HEK293 (cell line): ENCODE results near the gene POU2AF1.

Experiments
- CTCF ChIA-PET: fragments of 350-600 bp; formaldehyde crosslinking; extraction: SDS; loops from one replicate; lab custom pipeline; 2021; ENCODE audit warnings: antibody characterized with exemption; lab: Yijun Ruan, JAX
- POLR2A ChIA-PET: fragments of 300-600 bp; formaldehyde crosslinking; extraction: SDS; loops from one replicate; lab custom pipeline; 2020; ENCODE audit warnings: antibody characterized with exemption, inconsistent platforms; lab: Yijun Ruan, JAX
- H3K27ac ChIP-seq: fragments of 200-500 bp; sonication (Bioruptor generic); 2 replicates; pipeline ENCODE4 v1.5.1; 2014; ENCODE audit warnings: low read depth, low read length, control low read depth, inconsistent platforms; ENCODE audit errors: extremely low read depth
- H3K36me3 ChIP-seq, 2 experiments: fragments of 200-500 bp in 1 of 2; sonication (Bioruptor generic) in 1 of 2; 1 replicate in 1 of 2; 2 replicates in 1 of 2; pipeline ENCODE4 v1.5.1; 2014 to 2017; ENCODE audit warnings: inconsistent platforms in 2 of 2, low read length in 2 of 2; ENCODE audit not compliant: control insufficient read depth in 2 of 2, insufficient read depth in 1 of 2
- H3K4me1 ChIP-seq: fragments of 200-500 bp; sonication (Bioruptor generic); 2 replicates; pipeline ENCODE4 v1.5.1; 2014; ENCODE audit warnings: mild to moderate bottlenecking, low read length, inconsistent platforms; ENCODE audit not compliant: control insufficient read depth, insufficient read depth
- H3K4me3 ChIP-seq: 2 replicates; pipeline ENCODE4 v1.5.1; 2011; ENCODE audit warnings: low read depth, mild to moderate bottlenecking, control low read depth, low read length, moderate library complexity
- H3K9me3 ChIP-seq: fragments of 200-500 bp; sonication (Bioruptor generic); 2 replicates; pipeline ENCODE4 v1.5.1; 2014; ENCODE audit warnings: low read depth, low read length, inconsistent platforms; ENCODE audit not compliant: control insufficient read depth, insufficient read depth
- BCL11B ChIP-seq: fragments of 450-650 bp; formaldehyde crosslinking; IDR thresholded peaks from 2 replicates; pipeline ENCODE4 v1.5.1; 2016; ENCODE audit warnings: low read depth, missing biosample characterization, missing genetic modification characterization
- HOXA7 ChIP-seq: sonication (generic); formaldehyde crosslinking; IDR thresholded peaks from 2 replicates; pipeline ENCODE4 v1.8.1; 2022; ENCODE audit warnings: missing genetic modification reagents, borderline replicate concordance
- YY1 ChIP-seq: fragments of 450-650 bp; formaldehyde crosslinking; IDR thresholded peaks from 2 replicates; pipeline ENCODE4 v1.5.1; 2018; ENCODE audit warnings: missing biosample characterization, missing genetic modification characterization
- ZBTB17 ChIP-seq: fragments of 450-650 bp; formaldehyde crosslinking; IDR thresholded peaks from 2 replicates; pipeline ENCODE4 v1.5.1; 2016; ENCODE audit warnings: missing biosample characterization, missing genetic modification characterization
- ZBTB48 ChIP-seq: fragments of 450-650 bp; formaldehyde crosslinking; IDR thresholded peaks from 2 replicates; pipeline ENCODE4 v1.5.1; 2016; ENCODE audit warnings: missing biosample characterization, missing genetic modification characterization
- ZEB2 ChIP-seq: fragments of 450-650 bp; formaldehyde crosslinking; IDR thresholded peaks from 2 replicates; pipeline ENCODE4 v1.5.1; 2016; ENCODE audit warnings: missing biosample characterization, missing genetic modification characterization
- ZNF114 ChIP-seq: fragments of 450-650 bp; formaldehyde crosslinking; IDR thresholded peaks from 2 replicates; pipeline ENCODE4 v1.5.0; 2017; ENCODE audit warnings: missing biosample characterization, missing genetic modification characterization
- ZNF132 ChIP-seq: fragments of 450-650 bp; formaldehyde crosslinking; IDR thresholded peaks from 2 replicates; pipeline ENCODE4 v1.5.1; 2017; ENCODE audit warnings: missing biosample characterization, missing genetic modification characterization, borderline replicate concordance
- ZNF155 ChIP-seq: fragments of 450-650 bp; formaldehyde crosslinking; IDR thresholded peaks from 2 replicates; pipeline ENCODE4 v1.5.1; 2016; ENCODE audit warnings: missing biosample characterization, missing genetic modification characterization
- ZNF174 ChIP-seq: fragments of 450-650 bp; formaldehyde crosslinking; IDR thresholded peaks from 2 replicates; pipeline ENCODE4 v1.5.0; 2017; ENCODE audit warnings: missing biosample characterization, mild to moderate bottlenecking, missing genetic modification characterization
- ZNF24 ChIP-seq: fragments of 450-650 bp; formaldehyde crosslinking; IDR thresholded peaks from 2 replicates; pipeline ENCODE4 v1.5.1; 2016; ENCODE audit warnings: missing biosample characterization, missing genetic modification characterization
- ZNF248 ChIP-seq: fragments of 450-650 bp; formaldehyde crosslinking; IDR thresholded peaks from 2 replicates; pipeline ENCODE4 v1.5.1; 2017; ENCODE audit warnings: missing biosample characterization, missing genetic modification characterization
- ZNF274 ChIP-seq, 2 experiments: fragments of 200-500 bp in 1 of 2; fragments of 450-650 bp in 1 of 2; sonication (Bioruptor generic) in 1 of 2; formaldehyde crosslinking in 1 of 2; IDR thresholded peaks; 2 replicates each; pipeline versions ENCODE4 v1.5.1 to v1.6.1; 2014 to 2016; ENCODE audit warnings: borderline replicate concordance in 1 of 2, inconsistent platforms in 1 of 2, low read length in 1 of 2, missing biosample characterization in 1 of 2, missing genetic modification characterization in 1 of 2
- ZNF302 ChIP-seq: fragments of 450-650 bp; formaldehyde crosslinking; IDR thresholded peaks from 2 replicates; pipeline ENCODE4 v1.5.1; 2016; ENCODE audit warnings: missing biosample characterization, missing genetic modification characterization, low read depth
- ZNF311 ChIP-seq: fragments of 450-650 bp; formaldehyde crosslinking; IDR thresholded peaks from 2 replicates; pipeline ENCODE4 v1.5.1; 2017; ENCODE audit warnings: missing biosample characterization, missing genetic modification characterization, borderline replicate concordance
- ZNF473 ChIP-seq: fragments of 450-650 bp; formaldehyde crosslinking; IDR thresholded peaks from 2 replicates; pipeline ENCODE4 v1.5.1; 2017; ENCODE audit warnings: missing biosample characterization, missing genetic modification characterization
- ZNF621 ChIP-seq: fragments of 450-650 bp; formaldehyde crosslinking; IDR thresholded peaks from 2 replicates; pipeline ENCODE4 v1.5.1; 2017; ENCODE audit warnings: missing biosample characterization, missing genetic modification characterization
- ZNF658 ChIP-seq: fragments of 450-650 bp; formaldehyde crosslinking; IDR thresholded peaks from 2 replicates; pipeline ENCODE4; 2016; ENCODE audit warnings: missing biosample characterization, missing genetic modification characterization
- ZNF792 ChIP-seq: fragments of 450-650 bp; formaldehyde crosslinking; IDR thresholded peaks from 2 replicates; pipeline ENCODE4 v1.5.1; 2016; ENCODE audit warnings: missing biosample characterization, missing genetic modification characterization
- TF ChIP-seq, protein P1 (sequence below): fragments of 450-650 bp; formaldehyde crosslinking; optimal IDR thresholded peaks from 2 replicates; pipeline ENCODE3; 2016; ENCODE audit warnings: missing biosample characterization, mild to moderate bottlenecking, missing genetic modification characterization
- TF ChIP-seq, protein P2 (sequence below): fragments of 450-650 bp; formaldehyde crosslinking; IDR thresholded peaks from 2 replicates; pipeline ENCODE4 v1.5.1; 2016; ENCODE audit warnings: missing biosample characterization, missing genetic modification characterization
- TF ChIP-seq, protein P3 (sequence below): fragments of 450-650 bp; formaldehyde crosslinking; IDR thresholded peaks from 2 replicates; pipeline ENCODE4 v1.5.1; 2016; ENCODE audit warnings: missing biosample characterization, missing genetic modification characterization, borderline replicate concordance
- TF ChIP-seq, protein P4 (sequence below): fragments of 450-650 bp; formaldehyde crosslinking; IDR thresholded peaks from 2 replicates; pipeline ENCODE4 v1.5.1; 2016; ENCODE audit warnings: missing biosample characterization, missing genetic modification characterization

The POU2AF1 gene

DNA sequence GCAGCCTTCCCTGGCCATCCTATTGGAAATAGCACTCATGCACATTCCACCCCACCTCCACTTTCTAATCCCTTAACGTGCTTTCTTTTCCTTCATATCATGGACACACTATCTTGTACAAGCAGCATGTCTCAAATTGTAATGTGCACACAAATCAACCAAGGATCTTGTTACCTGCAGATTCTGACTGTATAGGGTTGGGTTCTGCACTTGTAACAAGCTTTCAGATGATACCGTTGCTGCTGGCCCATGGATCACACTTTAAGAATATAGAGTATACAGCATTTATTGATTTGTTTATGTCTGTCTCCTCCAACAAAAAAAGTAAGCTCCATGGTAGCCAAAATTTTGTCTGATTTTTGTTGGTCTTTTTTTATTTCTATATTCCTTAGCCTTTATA is 32.4 kb upstream of the POU2AF1 start (continued):
- TF ChIP-seq ZNF621 (tag by site-specific recombination): no peak
- TF ChIP-seq ZNF114 (tag by site-specific recombination): no peak
- TF ChIP-seq, protein P1, sequence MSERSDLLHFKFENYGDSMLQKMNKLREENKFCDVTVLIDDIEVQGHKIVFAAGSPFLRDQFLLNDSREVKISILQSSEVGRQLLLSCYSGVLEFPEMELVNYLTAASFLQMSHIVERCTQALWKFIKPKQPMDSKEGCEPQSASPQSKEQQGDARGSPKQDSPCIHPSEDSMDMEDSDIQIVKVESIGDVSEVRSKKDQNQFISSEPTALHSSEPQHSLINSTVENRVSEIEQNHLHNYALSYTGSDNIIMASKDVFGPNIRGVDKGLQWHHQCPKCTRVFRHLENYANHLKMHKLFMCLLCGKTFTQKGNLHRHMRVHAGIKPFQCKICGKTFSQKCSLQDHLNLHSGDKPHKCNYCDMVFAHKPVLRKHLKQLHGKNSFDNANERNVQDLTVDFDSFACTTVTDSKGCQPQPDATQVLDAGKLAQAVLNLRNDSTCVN (tag by site-specific recombination): no peak
- TF ChIP-seq ZNF248 (tag by site-specific recombination): no peak

DNA sequence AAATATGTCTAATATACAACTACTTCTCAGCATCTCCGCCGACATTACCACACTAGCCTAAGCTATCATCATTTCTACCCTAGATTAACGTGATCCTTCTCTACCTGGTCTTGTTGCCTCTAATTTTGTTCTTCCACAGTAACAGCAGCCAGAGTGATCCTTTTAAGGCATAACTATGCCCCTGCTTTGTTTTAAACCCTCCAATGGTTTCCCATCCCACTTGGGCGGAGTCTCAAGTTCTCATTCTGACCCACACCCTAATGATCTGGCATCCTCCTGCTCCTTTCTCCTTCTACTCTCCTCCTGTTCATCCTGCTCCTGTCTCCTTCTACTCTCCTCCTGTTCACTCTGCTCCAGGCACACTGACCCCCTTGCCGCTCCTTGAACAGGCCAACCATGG is 31.9 kb upstream of the POU2AF1 start:
- no peaks in the 10 kb centered on the region for H3K36me3 ChIP-seq
- TF ChIP-seq ZNF473 (tag by site-specific recombination) (no peak), ZNF658 (tag by site-specific recombination) (no peak), ZEB2 (tag by site-specific recombination) (no peak), ZNF174 (tag by site-specific recombination) (no peak), HOXA7 (CRISPR knock-in tag) (no peak), ZNF302 (no peak), ZNF132 (no peak), ZBTB17 (tag by site-specific recombination) (no peak), ZBTB48 (tag by site-specific recombination) (no peak), BCL11B (tag by site-specific recombination) (no peak), ZNF311 (tag by site-specific recombination) (no peak), YY1 (tag by site-specific recombination) (no peak), ZNF24 (tag by site-specific recombination) (no peak), ZNF621 (tag by site-specific recombination) (no peak), ZNF274 (IDR thresholded peaks at IDR 0.05; ENCODE audit: low read length) (no peak), ZNF274 (tag by site-specific recombination; IDR thresholded peaks at IDR 0.05; ENCODE audit: borderline replicate concordance) (no peak), ZNF155 (no peak), ZNF792 (tag by site-specific recombination) (no peak)
- TF ChIP-seq, protein P2, sequence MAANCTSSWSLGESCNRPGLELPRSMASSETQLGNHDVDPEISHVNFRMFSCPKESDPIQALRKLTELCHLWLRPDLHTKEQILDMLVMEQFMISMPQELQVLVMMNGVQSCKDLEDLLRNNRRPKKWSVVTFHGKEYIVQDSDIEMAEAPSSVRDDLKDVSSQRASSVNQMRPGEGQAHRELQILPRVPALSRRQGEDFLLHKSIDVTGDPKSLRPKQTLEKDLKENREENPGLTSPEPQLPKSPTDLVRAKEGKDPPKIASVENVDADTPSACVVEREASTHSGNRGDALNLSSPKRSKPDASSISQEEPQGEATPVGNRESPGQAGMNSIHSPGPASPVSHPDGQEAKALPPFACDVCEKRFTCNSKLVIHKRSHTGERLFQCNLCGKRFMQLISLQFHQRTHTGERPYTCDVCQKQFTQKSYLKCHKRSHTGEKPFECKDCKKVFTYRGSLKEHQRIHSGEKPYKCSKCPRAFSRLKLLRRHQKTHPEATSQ (tag by site-specific recombination): no peak
- TF ChIP-seq, protein P3, sequence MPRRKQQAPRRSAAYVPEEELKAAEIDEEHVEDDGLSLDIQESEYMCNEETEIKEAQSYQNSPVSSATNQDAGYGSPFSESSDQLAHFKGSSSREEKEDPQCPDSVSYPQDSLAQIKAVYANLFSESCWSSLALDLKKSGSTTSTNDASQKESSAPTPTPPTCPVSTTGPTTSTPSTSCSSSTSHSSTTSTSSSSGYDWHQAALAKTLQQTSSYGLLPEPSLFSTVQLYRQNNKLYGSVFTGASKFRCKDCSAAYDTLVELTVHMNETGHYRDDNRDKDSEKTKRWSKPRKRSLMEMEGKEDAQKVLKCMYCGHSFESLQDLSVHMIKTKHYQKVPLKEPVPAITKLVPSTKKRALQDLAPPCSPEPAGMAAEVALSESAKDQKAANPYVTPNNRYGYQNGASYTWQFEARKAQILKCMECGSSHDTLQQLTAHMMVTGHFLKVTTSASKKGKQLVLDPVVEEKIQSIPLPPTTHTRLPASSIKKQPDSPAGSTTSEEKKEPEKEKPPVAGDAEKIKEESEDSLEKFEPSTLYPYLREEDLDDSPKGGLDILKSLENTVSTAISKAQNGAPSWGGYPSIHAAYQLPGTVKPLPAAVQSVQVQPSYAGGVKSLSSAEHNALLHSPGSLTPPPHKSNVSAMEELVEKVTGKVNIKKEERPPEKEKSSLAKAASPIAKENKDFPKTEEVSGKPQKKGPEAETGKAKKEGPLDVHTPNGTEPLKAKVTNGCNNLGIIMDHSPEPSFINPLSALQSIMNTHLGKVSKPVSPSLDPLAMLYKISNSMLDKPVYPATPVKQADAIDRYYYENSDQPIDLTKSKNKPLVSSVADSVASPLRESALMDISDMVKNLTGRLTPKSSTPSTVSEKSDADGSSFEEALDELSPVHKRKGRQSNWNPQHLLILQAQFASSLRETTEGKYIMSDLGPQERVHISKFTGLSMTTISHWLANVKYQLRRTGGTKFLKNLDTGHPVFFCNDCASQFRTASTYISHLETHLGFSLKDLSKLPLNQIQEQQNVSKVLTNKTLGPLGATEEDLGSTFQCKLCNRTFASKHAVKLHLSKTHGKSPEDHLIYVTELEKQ (tag by site-specific recombination): no peak
- TF ChIP-seq, protein P4, sequence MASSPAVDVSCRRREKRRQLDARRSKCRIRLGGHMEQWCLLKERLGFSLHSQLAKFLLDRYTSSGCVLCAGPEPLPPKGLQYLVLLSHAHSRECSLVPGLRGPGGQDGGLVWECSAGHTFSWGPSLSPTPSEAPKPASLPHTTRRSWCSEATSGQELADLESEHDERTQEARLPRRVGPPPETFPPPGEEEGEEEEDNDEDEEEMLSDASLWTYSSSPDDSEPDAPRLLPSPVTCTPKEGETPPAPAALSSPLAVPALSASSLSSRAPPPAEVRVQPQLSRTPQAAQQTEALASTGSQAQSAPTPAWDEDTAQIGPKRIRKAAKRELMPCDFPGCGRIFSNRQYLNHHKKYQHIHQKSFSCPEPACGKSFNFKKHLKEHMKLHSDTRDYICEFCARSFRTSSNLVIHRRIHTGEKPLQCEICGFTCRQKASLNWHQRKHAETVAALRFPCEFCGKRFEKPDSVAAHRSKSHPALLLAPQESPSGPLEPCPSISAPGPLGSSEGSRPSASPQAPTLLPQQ (tag by site-specific recombination): no peak
- no peaks in the 10 kb centered on the region for H3K4me1 ChIP-seq
- ChIA-PET POLR2A (no interaction called here), CTCF (interaction anchor here (0.7 kb wide), 1 partner anchor 35 kb away, joined by 3 read pairs; no protein-coding TSS in a partner anchor)
- no peak overlapping the region for H3K27ac ChIP-seq
- no peaks in the 10 kb centered on the region for H3K9me3 ChIP-seq
- no peak overlapping the region for H3K4me3 ChIP-seq
